ENCODE results near the gene LIN28B. TPM values are rescaled to one million over a fixed set of nuclear protein-coding genes. Genes with fewer than 3 reads are reported as not detected.
A peak's percentile ranks its signal among the peaks of the same experiment; 100 is the strongest.
"Not testable (repeated sequence)": the region's sequence is repeated elsewhere in the genome, so short reads cannot be mapped to it uniquely, and the experiment has no call there.

Gene LIN28B
- total RNA-seq, 1 experiment from 2014 or later: 2.3 TPM

DNA sequence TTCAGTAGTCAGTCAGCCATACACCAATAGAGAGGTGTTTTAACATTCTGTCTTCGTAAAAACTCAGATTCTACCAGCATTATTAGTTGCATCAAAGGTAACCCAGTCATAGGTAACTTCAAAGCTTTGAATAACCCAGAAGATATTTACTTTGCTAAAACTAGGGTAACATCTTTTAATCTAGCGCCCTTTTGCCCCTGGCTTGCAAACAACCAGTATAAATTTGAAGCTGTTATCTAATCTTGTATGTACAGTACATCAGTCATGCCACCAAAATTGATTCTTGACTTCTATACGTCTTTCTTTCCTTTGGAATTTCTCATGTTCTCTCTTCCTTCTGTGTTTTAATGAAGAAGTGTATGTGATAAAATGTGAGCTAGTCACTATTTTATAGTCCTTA, 109.3 kb downstream of the LIN28B start:
- no peak for DNase-seq (ENCODE audit: low read depth)

DNA sequence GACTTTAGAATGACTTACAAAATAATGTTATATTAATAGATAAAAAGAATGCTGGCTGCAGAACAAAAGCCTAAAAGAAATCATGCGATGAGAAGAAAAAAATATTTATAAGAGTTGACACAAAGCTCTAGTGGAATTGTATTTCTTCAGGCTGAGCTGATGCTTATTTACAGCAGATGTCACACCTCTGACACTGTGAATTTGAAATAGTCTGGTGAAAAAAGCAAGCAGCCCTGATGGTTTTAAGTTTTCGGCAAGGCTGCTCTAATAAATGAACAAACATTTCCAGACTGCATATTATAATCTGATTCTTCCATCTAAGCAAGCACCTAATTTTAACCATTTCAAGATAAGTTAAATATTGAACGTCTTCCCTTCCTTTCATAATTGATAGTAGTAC, 109.9 kb downstream of the LIN28B start:
- DNase-seq (ENCODE audit: low read depth): no peak

DNA sequence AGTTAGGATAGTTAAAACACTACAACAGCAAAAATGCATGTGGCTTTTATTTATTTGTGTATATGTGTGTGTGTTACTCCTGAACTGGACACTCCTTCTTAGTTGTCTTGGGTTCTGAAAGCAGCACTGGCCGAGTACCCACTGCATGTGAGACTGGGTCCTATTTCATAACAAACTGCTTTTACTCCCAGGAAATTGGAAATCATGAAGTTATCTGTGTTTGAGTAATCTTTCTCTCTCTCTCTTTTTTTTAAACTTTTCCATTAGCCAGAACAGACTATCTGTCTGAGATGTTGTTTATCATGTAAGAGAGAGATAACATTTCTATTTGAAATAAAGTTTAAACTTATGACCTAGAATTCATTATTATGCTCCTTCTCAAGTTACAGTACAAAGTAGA, 110.4 kb downstream of the LIN28B start:
- no peak for DNase-seq (ENCODE audit: low read depth)

DNA sequence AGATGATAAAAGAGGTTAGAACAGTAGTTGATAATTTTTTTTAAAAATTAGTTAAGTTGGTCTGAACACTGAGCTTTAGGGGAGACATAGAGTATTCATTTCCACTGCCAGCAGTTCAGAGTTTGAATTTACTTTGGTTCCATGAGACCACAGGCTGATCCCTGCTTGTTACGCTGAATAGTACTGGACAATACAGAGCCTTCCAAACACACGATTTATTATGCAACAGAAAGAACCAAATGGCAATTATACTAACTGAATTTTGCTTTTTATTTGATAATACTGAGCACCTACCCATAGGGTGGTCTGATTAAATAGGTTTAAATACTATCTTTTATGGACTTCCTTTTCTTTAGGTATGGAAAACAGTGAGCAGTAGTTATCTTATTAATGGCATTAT, 111.5 kb downstream of the LIN28B start:
- DNase-seq (ENCODE audit: low read depth): no peak

DNA sequence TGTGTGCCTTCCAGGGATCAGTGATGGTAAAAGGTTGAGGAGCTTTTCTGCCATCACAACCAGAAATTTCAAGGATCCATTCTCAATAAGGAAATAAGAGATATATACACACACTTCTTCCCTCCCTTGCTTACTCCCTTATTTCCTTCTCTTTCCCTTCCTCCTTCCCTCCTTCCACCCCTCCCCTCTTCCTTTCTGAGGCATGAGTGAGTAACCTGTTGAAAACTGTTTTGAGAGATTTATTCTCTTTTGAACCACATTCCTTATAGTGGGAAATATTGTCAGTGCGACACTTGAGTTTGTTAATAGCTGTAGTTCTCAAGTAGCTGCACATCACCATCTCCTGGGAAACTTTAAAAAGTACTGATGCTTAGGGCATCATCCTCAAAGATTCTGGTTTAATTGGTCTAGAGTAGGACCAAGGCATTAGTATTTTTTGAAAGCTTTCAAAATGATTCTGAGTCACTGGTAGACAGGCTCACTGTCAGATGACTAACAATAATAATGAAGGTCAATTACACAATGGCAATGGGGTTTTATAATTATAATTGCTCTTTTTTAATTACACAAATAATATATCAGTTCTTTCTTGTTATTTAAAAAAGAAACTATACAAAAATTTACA, 113.0 kb downstream of the LIN28B start:
- DNase-seq (ENCODE audit: low read depth): peak; percentile 30

DNA sequence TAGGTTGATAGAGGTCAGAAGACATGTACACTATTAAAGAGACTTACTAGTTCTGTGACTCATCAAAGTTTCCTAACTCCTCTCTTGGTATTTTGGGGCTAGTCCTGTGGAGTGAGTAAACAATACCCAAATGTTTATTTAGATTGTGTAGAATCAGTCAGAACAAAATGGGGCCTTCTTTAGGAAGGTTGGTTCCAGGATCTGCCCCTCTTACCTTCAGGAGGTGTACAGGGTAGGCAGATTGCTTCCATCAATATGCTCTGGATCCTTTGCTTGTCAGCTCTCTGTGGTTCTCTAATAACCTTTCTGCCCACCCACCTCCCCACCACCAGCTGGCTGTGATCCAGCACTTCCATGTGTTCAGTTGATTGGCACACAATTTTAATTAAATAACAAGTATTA, 115.9 kb downstream of the LIN28B start:
- peak; percentile 29 for DNase-seq (ENCODE audit: low read depth)

DNA sequence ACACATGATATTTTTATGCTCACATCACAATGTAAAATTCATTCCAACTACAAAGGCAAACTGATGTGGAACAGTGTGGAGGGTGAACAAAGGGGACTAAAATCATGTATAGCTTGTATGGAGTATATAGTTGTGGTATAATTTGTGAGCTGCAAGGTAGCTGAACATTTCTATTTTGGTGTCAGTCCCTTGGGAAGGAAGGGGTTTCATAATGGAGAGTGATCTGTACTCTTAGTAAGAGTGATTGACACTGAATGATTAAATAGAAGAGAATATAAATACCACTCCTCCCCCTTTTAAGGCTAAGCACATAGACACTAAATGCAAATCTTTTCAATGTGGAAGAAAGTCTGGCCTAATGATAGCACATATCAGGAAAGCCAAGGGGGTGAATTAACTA, 118.3 kb downstream of the LIN28B start:
- DNase-seq (ENCODE audit: low read depth): no peak

DNA sequence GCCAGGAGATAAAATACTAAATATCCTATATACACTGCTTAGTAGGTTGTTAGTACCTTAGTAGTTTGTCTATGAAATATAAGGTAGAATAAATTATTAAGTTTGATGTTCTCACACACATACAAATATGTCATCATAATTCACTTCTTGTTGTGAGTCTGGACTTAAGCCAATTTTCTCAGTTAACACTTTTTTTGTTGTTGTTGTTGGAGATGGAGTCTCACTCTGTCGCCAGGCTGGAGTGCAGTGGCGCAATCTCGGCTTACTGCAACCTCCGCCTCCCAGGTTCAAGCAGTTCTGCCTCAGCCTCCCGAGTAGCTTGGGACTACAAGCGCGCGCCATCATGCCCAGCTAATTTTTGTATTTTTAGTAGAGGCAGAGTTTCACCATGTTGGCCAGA, 119.5 kb downstream of the LIN28B start:
- not testable (repeated sequence) for DNase-seq (ENCODE audit: low read depth)

DNA sequence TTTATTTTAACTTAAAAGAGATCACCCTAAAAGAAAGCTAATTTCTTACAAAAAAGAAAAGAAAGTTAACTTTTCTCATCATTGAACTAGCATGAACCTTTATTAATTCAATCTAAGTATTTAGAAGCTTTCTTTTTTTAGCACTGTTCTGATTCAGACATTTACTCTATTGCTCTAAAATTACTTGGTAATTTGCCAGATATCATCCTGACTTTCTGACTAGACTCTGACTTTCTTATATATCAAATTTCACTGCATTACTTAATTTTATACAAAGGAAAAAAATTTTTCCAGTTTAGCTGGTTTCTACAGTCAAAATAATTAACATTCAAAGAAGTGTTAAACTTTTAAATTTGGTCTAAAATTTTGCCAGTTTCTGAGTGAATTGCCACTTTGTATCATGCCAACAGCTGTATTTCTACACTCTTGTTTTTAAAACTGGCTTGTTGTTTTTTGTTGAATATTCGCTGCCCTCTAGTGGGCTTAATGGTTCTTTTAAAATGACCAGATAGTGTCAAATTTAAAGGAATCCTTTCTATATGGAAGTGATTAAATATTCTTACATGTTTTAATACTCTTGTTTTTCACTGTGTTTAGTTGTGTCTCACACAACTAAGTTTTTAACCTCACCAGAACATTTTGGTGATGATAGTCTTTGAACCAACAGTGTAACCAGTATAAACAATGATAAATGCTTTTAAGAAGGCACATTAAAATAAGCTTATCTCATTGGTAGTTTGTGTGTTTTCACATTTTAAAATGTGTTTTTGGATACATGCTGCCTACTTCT, 120.9 kb downstream of the LIN28B start:
- peak; percentile 65 for DNase-seq (ENCODE audit: low read depth)

DNA sequence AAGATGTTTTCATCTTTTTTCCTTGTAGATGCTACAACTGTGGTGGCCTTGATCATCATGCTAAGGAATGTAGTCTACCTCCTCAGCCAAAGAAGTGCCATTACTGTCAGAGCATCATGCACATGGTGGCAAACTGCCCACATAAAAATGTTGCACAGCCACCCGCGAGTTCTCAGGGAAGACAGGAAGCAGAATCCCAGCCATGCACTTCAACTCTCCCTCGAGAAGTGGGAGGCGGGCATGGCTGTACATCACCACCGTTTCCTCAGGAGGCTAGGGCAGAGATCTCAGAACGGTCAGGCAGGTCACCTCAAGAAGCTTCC, 121.4 kb downstream of the LIN28B start:
- no peak for DNase-seq (ENCODE audit: low read depth)

DNA sequence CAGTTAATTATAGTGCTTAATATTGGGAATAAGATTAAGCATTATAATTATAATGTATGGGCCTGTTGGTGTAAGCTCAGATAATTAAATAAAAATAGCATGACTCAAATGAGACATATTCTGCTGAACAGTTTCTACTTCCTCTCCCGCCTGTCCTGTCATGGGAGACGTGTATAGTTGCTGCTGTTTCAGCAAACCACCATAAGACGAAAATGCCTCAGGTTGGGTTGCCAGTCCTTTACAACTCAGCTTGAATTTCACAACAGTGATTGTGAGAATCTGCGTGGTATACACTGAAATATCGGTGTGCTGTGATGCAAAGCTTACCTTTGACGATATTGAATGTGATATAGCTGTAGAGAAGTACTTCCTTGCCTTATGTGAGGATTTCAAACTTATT, 123.4 kb downstream of the LIN28B start:
- DNase-seq (ENCODE audit: low read depth): no peak

DNA sequence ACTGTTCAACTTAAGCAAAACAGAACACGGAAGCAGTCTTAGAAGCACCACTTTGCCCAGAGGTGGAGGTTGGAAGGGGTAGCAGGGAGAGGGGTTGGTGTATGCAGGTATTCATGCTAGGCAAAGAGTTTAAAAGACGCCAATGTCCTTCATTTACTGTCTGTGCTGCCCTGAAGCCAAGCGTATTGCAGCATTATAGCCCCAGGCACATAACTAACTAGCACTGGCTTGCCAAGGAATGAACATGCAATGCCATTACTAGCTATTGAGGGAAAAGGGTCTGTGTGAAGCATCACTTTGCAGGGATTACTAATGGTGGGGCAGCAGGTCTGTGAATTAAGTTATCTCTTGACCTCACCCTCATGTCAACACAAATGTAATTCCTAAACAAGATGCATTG, 124.8 kb downstream of the LIN28B start:
- not testable (repeated sequence) for DNase-seq (ENCODE audit: low read depth)

DNA sequence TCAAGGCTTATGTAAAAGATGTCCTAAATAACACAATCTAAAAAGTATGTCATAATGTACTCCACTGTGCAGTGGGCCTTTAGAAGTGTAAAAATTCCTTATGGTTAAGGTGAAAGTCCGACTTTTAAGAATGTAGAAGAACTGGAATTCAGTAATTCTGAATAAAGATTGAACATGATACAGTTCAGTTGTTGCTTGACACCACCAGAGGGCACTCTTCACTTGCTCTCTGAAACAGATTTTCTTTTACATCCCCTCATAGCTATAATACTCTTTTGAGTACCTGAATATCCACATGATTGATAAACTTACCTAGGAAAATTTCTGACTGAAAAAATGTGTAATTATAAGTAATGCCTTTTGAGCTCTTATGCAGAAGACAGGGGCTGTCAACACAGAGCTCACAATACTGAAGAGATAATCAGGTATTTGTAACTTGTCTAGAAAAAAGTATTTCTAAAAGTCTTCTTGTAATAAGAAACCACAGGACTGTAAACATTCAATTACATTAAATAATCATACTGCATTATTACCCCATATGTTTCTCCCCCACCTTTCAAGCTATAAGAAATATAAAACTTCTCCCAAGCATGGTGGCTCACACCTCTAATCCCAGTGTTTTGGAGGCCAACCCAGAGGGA, 130.8 kb downstream of the LIN28B start:
- DNase-seq (ENCODE audit: low read depth): peak; percentile 25

DNA sequence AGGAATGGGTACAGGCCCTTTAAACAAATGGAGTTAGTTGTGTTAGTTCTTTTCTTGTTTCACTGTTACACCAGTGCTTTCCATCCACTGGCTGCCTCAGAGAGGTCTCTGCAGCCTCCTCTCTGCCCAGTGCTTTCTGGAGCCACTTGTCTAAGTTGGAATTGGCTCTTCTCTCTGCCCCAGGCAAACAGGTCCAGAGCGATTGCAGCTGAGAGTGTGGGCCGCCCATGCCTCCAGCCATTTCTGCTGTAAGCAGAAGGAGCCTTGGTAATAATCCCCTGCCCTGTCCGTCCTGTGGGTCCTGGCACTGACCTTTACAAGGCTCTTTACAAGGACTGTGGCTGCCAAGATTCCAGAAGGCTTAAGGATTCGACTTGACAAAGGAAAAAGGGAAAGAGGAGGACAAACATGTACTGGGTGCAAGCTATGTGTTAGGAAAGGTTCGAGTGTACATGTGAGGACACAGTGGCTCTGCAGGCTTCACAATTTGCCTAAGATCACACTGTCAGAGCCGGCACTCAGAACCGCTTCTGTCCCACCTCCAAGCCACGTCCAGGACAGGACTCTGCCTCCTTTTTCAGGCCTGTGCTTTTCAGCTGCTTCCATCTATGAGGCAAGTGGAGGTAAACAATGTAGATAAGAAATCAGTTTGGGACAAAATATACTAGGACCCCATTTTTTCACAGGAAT, 134.4 kb downstream of the LIN28B start:
- DNase-seq (ENCODE audit: low read depth): no peak

DNA sequence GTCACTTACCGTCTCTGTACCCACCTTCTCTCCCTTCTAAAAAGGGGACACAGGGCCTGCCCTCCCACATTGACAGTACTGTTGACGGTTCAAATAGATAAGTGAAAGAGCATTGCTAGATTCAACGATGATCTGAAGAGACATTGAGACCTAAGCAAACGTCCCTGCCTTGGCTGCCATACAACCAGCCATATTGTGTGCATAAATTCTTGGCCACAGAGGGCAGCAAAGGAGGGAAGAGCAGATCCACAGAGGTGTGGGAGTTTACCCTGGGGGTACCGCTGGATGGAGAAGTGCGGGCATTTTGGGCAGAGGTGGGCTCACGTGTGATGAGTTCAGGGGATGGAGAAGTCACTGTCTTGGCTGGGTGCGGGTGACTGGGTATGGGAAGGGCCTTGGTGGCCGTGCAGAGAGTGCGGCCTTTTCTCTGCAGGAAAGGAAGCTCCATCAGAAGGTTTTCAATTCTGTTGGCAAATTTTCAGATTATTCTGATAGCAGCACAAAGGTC, 137.3 kb downstream of the LIN28B start:
- no peak for DNase-seq (ENCODE audit: low read depth)

DNA sequence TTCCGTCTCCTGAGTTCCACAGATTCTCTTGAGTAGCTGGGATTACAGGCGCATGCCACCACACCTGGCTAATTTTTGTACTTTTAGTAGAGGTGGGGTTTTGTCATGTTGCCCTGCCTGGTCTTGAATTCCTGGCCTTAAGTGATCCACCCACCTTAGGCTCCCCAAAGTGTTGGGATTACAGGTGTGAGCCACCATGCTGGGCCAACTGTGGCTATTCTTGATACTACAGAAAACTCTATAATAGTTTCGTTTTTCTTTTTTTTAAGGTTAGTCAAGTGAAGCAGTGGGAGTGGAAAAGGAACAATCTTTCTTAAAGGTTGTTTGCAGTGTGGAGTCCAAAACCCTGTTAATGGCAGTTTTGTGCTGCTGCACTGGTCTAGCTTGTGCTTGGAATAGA, 138.2 kb downstream of the LIN28B start:
- DNase-seq (ENCODE audit: low read depth): no peak

DNA sequence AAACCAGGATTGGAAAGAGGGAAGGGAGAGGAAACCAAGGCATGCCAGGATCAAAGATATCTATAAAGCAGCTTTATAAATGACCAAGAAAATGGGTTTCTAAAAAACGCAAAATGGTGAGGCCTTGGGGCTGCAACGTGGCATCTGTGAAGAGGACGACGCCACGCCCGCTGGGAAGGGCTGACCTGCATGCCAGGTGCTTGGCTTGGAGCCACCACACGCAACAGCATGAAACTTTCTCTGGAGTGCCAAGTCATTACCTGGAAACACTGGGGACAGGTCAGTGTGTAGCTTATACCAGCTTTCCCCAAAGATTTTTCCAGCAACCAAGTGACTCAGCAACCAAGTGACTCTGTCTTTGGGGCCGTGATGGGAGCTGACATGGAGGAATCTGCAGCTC, 140.4 kb downstream of the LIN28B start:
- no peak for DNase-seq (ENCODE audit: low read depth)

DNA sequence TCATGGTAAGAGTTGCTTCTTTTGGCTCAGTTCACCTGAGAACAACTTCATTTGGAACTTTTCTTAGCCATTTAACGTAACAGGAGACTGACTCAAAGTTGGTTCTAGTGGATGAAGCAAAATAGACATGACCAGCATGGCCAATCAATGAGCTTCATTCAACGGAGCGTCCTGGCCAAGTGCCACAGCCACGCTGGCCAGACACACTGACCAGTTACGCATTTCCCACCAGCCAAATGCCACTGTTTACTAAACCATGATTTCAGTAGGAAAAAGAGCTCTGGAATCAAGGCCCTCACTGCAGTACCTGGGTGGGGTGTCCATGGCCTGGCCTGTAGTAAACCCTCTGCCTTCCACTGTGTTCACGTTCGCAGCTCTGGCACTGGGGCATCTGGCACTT, 142.5 kb downstream of the LIN28B start:
- DNase-seq (ENCODE audit: low read depth): no peak

DNA sequence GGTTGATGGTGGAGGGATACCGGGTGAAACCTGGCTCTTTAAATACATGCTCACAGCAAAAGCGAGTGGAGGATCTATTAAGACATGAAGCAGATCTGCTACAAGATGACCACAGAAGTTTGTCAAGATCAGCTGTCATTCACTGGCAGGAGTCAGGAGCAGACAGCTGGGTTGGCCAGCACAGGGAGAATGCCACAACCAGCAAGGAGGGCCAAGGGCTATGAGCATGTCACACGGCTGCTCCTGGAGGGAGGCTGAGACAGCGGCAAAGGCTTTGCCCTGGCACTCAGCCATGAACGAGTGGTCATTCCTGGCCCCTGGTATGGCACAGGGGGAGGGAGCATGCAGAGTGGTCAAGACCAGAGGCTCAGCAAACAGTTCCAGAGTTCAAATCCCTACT, 145.3 kb downstream of the LIN28B start:
- DNase-seq (ENCODE audit: low read depth): no peak

DNA sequence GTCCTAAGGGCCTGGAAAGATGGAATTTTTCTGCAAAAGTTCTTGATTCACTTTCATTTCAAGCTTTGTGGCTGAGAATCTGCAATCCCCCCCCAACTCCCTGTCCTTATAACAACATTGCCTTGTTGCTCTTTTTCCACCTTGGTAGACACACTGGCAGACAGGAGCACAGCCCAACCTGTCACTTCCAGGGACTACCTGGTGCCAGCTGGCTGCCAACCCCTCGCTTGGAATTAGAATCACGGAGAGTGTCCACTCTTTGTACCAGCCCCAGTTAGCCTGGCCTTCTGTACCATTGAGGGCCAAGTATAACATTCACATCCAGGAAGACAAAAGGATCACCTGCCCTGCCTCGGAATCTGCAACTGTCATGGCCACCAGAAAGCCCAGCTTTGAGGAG, 148.2 kb downstream of the LIN28B start:
- no peak for DNase-seq (ENCODE audit: low read depth)

DNA sequence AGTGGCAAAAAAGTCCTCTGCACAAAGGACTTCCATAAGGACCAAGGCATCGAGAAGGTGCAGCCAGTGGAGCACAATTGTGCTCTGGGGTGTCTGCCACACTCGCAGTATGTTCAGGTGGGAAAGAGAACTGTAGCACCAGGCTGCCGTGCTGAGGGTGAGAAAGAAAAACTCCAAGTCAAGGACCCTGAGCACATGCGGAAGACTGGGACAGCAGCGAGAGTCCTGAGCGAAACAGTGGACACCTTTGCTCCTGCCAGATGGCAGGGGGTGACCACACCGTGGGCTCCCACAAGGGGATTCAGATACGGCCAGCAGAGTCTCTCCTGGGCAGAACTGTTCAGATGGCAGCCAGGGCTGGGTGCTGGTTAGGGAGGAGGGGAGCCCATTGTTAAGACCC, 149.4 kb downstream of the LIN28B start:
- DNase-seq (ENCODE audit: low read depth): no peak

DNA sequence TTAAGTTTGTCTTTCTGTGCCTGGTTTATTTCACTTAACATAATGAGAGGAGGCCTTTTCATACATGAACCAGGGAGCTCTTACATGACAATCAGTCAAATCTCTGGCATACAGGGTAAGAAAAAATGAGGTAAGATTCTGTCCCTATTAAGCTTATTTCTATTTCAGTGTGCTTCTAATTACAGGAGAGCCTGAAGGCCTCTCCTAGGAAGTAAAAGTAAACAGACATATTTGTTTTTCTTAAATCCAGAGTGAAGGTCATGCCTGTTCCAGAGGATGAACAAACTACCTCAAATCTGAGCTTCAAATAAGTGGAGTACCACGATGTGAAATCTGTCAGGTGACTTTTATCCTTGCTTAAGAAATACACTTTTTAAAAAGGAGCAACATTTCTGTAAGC, 150.3 kb downstream of the LIN28B start:
- no peak for DNase-seq (ENCODE audit: low read depth)
